ENCODE results near the gene C3AR1.
"Not testable (repeated sequence)": the region's sequence is repeated elsewhere in the genome, so short reads cannot be mapped to it uniquely, and the experiment has no call there.

Gene C3AR1

GRCh38 chr12:8057839-8058238, 8.3 kb downstream of the C3AR1 start:
- no peak for DNase-seq (ENCODE audit: low read depth in 2 of 2)

- no peak for DNase-seq (ENCODE audit: low read depth in 2 of 2)
Measured at GRCh38 chr12:8057306-8057705, 8.9 kb downstream of the C3AR1 start.

GRCh38 chr12:8054816-8055215, 11.3 kb downstream of the C3AR1 start:
- no peak for DNase-seq (ENCODE audit: low read depth in 2 of 2)

- no peak for DNase-seq (ENCODE audit: low read depth in 2 of 2)
Measured at GRCh38 chr12:8052679-8053078, 13.5 kb downstream of the C3AR1 start.

GRCh38 chr12:8050600-8051250, 15.4 kb downstream of the C3AR1 start:
- no peak for DNase-seq (ENCODE audit: low read depth in 2 of 2)

GRCh38 chr12:8048906-8049305, 17.3 kb downstream of the C3AR1 start:
- DNase-seq (ENCODE audit: low read depth in 2 of 2), result no peak

GRCh38 chr12:8047842-8048241, 18.3 kb downstream of the C3AR1 start:
- DNase-seq (ENCODE audit: low read depth in 2 of 2), result no peak

- DNase-seq (ENCODE audit: low read depth in 2 of 2), result peak; percentile 54 to 58
Measured at GRCh38 chr12:8045952-8046944, 19.9 kb downstream of the C3AR1 start.

- DNase-seq (ENCODE audit: low read depth in 2 of 2), result no peak
Measured at GRCh38 chr12:8040791-8041190, 25.4 kb downstream of the C3AR1 start.

- no peak for DNase-seq (ENCODE audit: low read depth in 2 of 2)
Measured at GRCh38 chr12:8038659-8039114, 27.5 kb downstream of the C3AR1 start.

GRCh38 chr12:8037947-8038346, 28.2 kb downstream of the C3AR1 start:
- no peak for DNase-seq (ENCODE audit: low read depth in 2 of 2)

GRCh38 chr12:8037046-8037663, 29.0 kb downstream of the C3AR1 start:
- no peak for DNase-seq (ENCODE audit: low read depth in 2 of 2)

- no peak for DNase-seq (ENCODE audit: low read depth in 2 of 2)
Measured at GRCh38 chr12:8036346-8036745, 29.8 kb downstream of the C3AR1 start.

- no peak for DNase-seq (ENCODE audit: low read depth in 2 of 2)
Measured at GRCh38 chr12:8035440-8036010, 30.6 kb downstream of the C3AR1 start.

GRCh38 chr12:8034802-8035201, 31.4 kb downstream of the C3AR1 start:
- no peak for DNase-seq (ENCODE audit: low read depth in 2 of 2)

- peak in 1 of 2 donors; percentile 29 for DNase-seq (ENCODE audit: low read depth in 2 of 2)
Measured at GRCh38 chr12:8033153-8034044, 32.8 kb downstream of the C3AR1 start.

- DNase-seq (ENCODE audit: low read depth in 2 of 2), result peak; percentile 65 to 71
Measured at GRCh38 chr12:8032242-8033152, 33.7 kb downstream of the C3AR1 start, which contains the start of gene FOXJ2. FOXJ2 (plus strand) TSS chr12:8032716; CDS start chr12:8039833, 7,117 bp downstream.

- DNase-seq (ENCODE audit: low read depth in 2 of 2), result no peak
Measured at GRCh38 chr12:8031872-8032241, 34.3 kb downstream of the C3AR1 start.

- DNase-seq (ENCODE audit: low read depth in 2 of 2), result not testable (repeated sequence)
Measured at GRCh38 chr12:8031017-8031416, 35.1 kb downstream of the C3AR1 start.

GRCh38 chr12:8030189-8030588, 36.0 kb downstream of the C3AR1 start:
- DNase-seq (ENCODE audit: low read depth in 2 of 2), result no peak
